ENCODE measurements around the gene ABCG1. TPM values are rescaled to one million over a fixed set of nuclear protein-coding genes. Genes with fewer than 3 reads are reported as not detected.

ABCG1 gene
- polyA plus RNA-seq, 1 donor from 2014 or later: 14.2 TPM

DNA sequence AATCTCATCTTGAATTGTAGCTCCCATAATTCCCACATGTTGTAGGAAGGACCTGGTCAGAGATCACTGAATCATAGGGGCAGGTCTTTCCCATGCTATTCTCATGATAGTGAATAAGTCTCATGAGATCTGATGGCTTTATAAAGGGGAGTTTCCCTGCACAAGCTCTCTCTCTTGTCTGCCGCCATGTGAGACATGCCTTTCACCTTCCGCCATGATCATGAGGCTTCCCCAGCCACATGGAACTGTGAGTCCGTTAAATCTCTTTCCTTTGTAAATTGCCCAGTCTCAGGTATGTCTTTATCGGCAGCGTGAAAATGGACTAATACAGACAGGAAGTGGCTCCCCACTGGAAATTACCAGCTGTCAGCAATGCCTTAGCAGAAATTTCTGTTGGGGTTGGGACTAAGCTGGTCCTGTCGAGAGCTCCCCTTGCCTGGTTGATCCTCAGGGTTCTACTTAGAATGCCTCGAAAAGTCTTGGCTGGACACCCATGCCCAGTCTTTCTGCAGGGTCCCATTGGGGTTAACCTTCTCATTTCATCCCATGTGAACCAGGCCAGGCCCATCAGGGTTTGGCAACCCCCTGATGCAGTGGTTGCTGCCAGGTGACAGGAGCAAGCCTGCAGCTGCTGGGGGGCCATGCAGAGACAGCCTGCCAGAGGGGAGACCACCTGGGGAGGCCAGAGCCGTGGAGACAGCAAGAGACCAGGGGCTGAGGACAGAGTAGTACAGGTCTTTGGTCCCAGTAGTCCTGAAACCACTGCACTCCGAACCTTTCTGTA lies 2.8 kb upstream of the ABCG1 start:
- Histone ChIP-seq H3K9me2 (ENCODE audit: insufficient read depth, low read length) (no peaks in the 10 kb centered on the region), H3K4me3 (ENCODE audit: low read length) (no peak overlapping the region), H3K79me2 (replicated peaks; ENCODE audit: insufficient read depth, low read length) (peaks cover 7% of the 10 kb centered on the region), H4K20me1 (ENCODE audit: insufficient read depth) (no peaks in the 10 kb centered on the region), H3K27me3 (ENCODE audit: insufficient read depth, low read depth, low read length) (no peaks in the 10 kb centered on the region), H2AFZ (ENCODE audit: low read depth, low read length) (no peak overlapping the region), H3K9ac (ENCODE audit: low read length) (no peak overlapping the region), H3K36me3 (ENCODE audit: insufficient read depth, low read length) (no peaks in the 10 kb centered on the region), H3K27ac (ENCODE audit: low read length) (no peak overlapping the region), H3K4me2 (ENCODE audit: low read length) (no peak overlapping the region), H3F3A (ENCODE audit: insufficient read depth, low read length, poor library complexity, severe bottlenecking) (no peaks in the 10 kb centered on the region), H3K9me3 (ENCODE audit: low read length) (no peaks in the 10 kb centered on the region)
- TF ChIP-seq TAF1 (IDR thresholded peaks at IDR 0.05; ENCODE audit: low read depth): no peak
- TF ChIP-seq, protein P1, sequence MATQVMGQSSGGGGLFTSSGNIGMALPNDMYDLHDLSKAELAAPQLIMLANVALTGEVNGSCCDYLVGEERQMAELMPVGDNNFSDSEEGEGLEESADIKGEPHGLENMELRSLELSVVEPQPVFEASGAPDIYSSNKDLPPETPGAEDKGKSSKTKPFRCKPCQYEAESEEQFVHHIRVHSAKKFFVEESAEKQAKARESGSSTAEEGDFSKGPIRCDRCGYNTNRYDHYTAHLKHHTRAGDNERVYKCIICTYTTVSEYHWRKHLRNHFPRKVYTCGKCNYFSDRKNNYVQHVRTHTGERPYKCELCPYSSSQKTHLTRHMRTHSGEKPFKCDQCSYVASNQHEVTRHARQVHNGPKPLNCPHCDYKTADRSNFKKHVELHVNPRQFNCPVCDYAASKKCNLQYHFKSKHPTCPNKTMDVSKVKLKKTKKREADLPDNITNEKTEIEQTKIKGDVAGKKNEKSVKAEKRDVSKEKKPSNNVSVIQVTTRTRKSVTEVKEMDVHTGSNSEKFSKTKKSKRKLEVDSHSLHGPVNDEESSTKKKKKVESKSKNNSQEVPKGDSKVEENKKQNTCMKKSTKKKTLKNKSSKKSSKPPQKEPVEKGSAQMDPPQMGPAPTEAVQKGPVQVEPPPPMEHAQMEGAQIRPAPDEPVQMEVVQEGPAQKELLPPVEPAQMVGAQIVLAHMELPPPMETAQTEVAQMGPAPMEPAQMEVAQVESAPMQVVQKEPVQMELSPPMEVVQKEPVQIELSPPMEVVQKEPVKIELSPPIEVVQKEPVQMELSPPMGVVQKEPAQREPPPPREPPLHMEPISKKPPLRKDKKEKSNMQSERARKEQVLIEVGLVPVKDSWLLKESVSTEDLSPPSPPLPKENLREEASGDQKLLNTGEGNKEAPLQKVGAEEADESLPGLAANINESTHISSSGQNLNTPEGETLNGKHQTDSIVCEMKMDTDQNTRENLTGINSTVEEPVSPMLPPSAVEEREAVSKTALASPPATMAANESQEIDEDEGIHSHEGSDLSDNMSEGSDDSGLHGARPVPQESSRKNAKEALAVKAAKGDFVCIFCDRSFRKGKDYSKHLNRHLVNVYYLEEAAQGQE (IDR thresholded peaks at IDR 0.05; ENCODE audit: borderline replicate concordance): no peak
- no peak for TF ChIP-seq EZH2 (IDR thresholded peaks at IDR 0.05; ENCODE audit: borderline replicate concordance, insufficient read depth, low read length, poor library complexity, severe bottlenecking)
- no peak for TF ChIP-seq POLR2AphosphoS5 (IDR thresholded peaks at IDR 0.05)
- TF ChIP-seq EP300 (conservative IDR thresholded peaks at IDR 0.05; ENCODE audit: poor library complexity, severe bottlenecking): no peak
- TF ChIP-seq RAD21 (conservative IDR thresholded peaks at IDR 0.05): no peak
- no peak for TF ChIP-seq MXI1 (conservative IDR thresholded peaks at IDR 0.05; ENCODE audit: poor library complexity, severe bottlenecking)
- no peak for TF ChIP-seq SMC3 (conservative IDR thresholded peaks at IDR 0.05; ENCODE audit: poor library complexity)
- TF ChIP-seq, protein P2, sequence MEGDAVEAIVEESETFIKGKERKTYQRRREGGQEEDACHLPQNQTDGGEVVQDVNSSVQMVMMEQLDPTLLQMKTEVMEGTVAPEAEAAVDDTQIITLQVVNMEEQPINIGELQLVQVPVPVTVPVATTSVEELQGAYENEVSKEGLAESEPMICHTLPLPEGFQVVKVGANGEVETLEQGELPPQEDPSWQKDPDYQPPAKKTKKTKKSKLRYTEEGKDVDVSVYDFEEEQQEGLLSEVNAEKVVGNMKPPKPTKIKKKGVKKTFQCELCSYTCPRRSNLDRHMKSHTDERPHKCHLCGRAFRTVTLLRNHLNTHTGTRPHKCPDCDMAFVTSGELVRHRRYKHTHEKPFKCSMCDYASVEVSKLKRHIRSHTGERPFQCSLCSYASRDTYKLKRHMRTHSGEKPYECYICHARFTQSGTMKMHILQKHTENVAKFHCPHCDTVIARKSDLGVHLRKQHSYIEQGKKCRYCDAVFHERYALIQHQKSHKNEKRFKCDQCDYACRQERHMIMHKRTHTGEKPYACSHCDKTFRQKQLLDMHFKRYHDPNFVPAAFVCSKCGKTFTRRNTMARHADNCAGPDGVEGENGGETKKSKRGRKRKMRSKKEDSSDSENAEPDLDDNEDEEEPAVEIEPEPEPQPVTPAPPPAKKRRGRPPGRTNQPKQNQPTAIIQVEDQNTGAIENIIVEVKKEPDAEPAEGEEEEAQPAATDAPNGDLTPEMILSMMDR (IDR thresholded peaks at IDR 0.05; ENCODE audit: poor library complexity, severe bottlenecking): no peak

GRCh38 chr21:42216726-42217572 lies 2.0 kb upstream of the ABCG1 start:
- Histone ChIP-seq H3K9ac (ENCODE audit: low read length) (no peak overlapping the region), H3K79me2 (replicated peaks; ENCODE audit: insufficient read depth, low read length) (peaks cover 10% of the 10 kb centered on the region), H3K9me3 (ENCODE audit: low read length) (no peaks in the 10 kb centered on the region), H3K4me3 (ENCODE audit: low read length) (no peak overlapping the region), H3K27me3 (ENCODE audit: insufficient read depth, low read depth, low read length) (no peaks in the 10 kb centered on the region), H4K20me1 (ENCODE audit: insufficient read depth) (no peaks in the 10 kb centered on the region), H2AFZ (ENCODE audit: low read depth, low read length) (no peak overlapping the region), H3F3A (ENCODE audit: insufficient read depth, low read length, poor library complexity, severe bottlenecking) (no peaks in the 10 kb centered on the region), H3K4me2 (ENCODE audit: low read length) (no peak overlapping the region), H3K27ac (ENCODE audit: low read length) (no peak overlapping the region), H3K9me2 (ENCODE audit: insufficient read depth, low read length) (no peaks in the 10 kb centered on the region), H3K36me3 (ENCODE audit: insufficient read depth, low read length) (no peaks in the 10 kb centered on the region)
- TF ChIP-seq, protein P2 (IDR thresholded peaks at IDR 0.05; ENCODE audit: poor library complexity, severe bottlenecking): no peak
